Measurements from ENCODE around the gene STXBP3.

The STXBP3 gene

DNA sequence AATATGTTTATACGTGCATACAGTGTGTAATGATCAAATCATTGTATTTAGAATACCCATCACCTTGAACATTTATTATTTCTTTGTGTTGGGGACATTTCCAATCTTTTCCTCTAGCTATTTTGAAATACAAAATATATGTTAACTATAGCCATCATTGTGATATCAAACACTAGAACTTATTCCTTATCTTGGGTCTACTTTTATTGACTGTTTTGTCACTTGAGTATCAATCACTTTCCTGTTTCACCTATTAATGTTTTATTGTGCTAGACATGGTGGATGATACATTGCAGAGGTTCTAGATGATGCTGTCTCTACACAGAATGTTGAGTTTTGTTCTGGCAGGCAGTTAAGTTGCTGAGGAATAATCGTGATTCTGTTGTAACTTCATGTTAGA lies 45.9 kb downstream of the STXBP3 start:
- in situ Hi-C loops (cut with MboI; ENCODE audit: low sequenced_read_pairs) = no loop called here

DNA sequence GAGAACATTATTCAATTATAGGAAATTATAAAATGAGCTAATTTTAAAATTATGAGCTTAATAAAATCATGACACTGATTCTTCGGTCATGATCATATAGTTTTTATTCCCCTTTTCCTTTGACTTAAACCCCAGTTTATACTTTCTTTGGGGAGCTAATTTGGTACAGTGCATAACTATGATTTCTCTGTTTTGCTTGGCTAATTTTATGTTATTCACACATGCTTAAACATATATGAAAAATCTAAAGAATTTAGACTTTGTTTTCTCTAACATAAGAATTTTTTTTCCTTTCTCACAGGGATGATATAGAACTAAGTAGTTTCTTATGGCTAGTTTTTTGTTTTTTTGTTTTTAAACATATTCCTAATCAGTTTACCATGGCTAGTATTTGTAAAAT lies 52.5 kb downstream of the STXBP3 start:
- in situ Hi-C loops (cut with MboI; ENCODE audit: low sequenced_read_pairs) = no loop called here

DNA sequence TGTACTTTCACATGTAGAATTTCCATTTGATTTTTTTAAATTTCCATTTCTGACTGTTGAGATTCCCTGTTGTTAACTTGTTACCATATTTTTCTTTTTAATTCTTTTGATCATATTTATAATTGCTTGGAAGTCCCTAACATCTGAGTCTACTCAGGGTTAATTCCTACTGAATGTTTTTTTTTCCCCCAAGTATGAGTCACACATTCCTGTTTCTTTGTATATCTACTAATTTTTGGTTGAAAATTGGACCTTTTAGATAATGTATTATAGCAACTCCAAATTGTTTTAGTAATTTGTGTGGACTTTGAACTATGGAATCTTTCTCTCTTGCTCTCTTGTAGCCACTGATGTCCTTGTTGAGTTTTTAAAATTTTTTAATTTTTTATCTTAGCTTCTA lies 54.6 kb downstream of the STXBP3 start:
- in situ Hi-C loops (cut with MboI; ENCODE audit: low sequenced_read_pairs) = no loop called here

DNA sequence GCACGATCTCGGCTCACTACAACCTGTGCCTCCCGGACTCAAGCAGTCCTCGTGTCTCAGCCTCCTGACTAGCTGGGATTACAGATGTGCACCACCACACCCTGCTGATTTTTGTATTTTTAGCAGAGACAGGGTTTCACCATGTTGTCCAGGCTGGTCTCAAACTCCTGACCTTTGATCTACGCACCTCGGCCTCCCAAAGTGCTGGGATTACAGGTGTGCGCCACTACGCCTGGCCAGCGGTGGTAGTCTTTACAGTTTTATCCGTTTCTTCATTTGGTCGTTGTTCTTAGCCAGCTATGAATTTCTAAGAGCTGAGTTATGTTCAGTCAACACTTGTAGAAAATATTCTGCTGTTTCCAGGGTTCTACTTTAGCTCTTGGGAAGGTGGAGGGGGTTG lies 57.1 kb downstream of the STXBP3 start:
- in situ Hi-C loops (cut with MboI; ENCODE audit: low sequenced_read_pairs) = no loop called here

DNA sequence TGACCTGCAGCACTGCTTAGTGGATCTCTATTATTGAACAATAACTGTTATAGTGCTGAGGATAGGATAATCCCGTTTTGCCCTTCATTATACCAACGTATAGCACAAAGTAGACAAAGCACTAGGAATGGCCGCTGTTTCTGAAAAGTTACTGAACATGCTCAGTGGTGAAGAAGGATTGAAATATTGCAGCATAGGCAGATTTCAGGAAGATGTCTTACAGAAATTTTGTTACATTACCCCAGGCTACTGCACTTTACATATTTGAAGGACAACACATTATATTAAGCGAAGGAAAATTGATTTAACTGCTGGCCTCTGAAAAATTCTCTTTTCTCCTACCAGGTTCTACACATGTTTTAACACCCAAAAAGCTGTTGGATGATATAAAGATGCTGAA lies 62.0 kb downstream of the STXBP3 start:
- in situ Hi-C loops (cut with MboI; ENCODE audit: low sequenced_read_pairs) = no loop called here

DNA sequence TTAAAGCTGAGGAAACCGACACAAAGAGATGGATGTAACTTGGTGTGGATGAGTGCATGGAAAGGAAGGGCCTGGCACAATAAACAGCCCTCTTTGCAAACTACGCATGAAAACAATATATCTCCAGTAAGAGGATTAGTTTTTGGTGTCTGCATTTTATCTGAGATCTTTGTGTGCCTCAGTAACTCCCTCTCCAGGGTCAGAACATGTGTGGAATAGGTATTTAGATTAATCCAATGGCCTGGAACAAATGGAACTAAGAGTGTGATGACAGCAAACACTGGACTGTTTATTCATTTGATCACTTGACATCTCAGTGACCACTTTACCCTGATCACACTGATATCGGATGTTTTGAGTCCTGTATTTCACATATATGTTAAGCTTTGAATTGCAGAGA lies 65.1 kb downstream of the STXBP3 start:
- in situ Hi-C loops (cut with MboI; ENCODE audit: low sequenced_read_pairs) = no loop called here

DNA sequence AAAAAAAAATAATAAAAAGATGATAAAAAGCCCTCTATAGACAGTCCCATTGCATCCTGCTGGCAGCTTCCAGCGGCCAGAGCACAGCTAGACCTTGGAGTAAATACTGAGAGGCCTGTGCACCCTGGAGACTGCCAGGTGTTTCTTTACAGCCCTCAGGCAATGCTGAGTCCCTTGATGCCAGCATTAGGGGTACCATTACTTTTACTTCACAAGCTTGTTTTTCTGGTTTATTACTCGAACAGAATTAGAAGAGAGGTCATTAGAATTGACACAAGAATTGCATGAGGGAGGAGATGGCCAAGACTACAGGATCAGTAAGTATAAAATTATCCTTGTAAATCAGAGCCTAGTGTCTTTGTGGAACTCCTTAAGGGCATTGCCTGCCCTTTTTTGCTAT lies 66.9 kb downstream of the STXBP3 start:
- in situ Hi-C loops (cut with MboI; ENCODE audit: low sequenced_read_pairs) = no loop called here

DNA sequence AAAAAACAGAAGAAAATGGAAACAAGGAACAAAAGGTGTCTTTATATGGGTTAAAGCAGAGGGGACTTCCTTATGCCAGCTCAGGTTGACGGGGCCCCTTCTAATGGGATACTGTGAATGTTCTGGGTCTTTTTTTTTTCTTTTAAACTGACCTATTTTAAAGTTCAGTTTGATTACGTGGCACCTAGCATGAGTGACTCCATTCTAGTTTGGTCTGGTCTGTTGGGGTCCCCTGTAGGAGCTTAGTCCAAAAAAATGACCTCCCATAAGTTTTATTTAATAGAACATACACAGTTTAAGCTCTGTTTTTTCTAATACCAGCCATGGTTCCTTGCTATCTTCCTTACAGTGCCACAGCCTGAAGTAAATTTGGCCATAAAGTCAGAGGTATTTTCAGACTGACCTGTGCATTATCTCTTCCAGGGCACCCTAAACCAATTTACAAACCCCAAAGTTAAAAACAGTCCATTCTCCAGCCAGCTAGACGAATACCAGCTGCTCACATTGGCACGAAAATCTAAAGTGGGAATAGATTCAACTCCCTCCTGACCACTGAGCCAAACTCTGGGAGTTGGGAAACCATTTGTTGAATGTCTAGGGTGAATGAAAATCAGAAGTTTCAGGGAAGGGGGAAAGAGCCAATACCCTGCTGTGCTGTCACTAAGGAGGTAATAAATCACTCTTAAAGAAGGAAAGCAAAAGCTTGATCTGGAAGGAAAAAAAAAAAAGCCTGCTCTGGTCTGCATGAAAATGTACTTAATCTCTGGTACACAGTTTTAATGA lies 68.1 kb downstream of the STXBP3 start:
- in situ Hi-C loops (cut with MboI; ENCODE audit: low sequenced_read_pairs) = no loop called here

DNA sequence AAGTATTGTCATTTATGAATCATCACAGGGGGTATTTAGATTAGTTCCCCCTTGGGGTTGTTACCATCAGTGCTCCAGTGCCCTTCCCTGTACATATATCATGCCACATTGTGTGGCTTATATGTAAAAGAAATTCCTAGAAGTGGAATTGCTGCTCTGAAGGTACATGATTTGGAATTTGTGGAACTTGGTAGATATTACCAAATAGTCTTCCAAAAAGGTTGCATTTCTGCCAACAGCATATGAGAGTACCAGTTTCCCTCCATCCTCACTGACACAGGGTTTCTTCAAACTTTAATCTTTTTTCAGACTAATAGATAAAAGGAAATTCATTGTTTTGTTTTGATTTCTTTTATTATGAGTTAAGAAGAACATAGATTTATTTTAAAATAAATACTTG lies 69.1 kb downstream of the STXBP3 start:
- in situ Hi-C loops (cut with MboI; ENCODE audit: low sequenced_read_pairs) = no loop called here

DNA sequence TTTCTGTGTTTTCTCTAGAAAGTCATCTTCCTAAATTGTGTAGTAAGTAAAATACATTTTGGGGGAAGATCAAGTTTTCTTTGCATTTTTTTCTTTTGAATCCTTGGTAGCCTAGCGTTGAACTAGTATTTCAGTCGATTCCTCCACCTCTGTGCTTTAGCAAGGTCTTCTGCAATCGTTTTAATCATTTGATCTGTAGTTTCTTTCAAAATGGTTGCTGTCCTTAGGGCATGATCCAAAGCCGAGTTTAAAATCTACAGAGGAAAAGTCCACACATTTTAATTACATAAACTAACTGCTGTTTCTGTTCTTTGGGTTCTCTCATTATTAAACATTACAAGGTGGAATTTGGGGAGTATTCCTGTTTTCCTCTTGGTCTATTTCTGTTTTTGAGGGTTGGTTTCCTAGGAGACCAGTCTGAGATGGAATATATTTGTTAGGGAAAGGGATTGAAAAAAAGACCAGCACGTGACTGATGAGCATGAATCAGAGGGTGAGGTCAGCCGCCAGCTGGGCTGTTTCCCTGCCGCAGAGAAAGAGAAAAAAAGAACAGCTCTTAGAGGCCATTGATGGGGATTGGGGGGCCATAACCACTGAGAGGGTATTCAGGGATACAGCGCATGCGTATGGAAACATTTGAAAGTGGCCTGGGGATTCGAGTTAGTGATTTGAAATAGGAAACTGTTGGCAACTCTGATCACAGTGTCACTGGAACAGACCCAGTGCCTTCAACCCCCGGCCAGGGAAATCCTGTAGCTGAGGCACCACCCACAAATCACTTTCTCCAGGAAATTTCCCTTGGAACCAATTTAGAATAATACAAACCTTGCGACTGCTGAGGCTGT lies 69.8 kb downstream of the STXBP3 start:
- in situ Hi-C loops (cut with MboI; ENCODE audit: low sequenced_read_pairs) = no loop called here

DNA sequence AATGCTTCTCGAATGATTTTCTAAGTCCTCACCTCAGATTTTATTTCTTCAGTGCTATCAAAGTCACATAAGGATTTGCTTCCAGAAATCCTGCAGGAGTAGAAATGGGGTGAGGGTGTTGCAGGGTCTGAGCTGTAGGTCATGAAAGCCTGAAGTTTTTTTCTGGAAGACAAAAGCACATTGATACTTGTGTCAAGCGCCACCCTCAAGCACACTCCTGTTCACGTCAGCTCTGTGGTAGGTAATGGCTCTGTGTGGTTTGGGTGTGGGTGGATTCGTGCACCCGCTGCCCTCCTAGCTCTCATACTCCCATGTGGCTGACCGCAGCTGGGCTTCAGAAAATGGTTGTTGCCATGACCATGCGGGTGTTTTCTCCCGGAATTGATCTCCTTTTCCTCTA lies 70.5 kb downstream of the STXBP3 start:
- in situ Hi-C loops (cut with MboI; ENCODE audit: low sequenced_read_pairs) = no loop called here

DNA sequence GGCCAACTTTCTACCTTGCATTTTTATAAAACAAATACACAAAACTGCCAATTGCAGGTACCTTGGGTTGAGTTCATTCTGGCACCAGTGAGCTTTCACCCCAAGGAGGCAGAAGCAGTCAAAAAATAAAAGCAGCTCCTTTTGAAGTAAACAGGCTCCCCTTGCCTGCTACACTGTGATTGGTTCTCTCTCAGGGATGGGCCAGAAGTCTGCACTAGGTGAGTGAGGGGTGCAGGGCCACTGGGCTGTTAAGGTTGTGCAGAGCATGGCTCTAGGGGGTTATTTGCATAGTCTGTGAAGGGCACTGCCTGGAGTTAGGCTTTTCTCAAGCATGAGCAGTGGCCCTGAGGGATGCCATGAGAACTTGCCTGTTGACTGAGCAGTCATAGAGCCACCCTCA lies 71.3 kb downstream of the STXBP3 start:
- in situ Hi-C loops (cut with MboI; ENCODE audit: low sequenced_read_pairs) = no loop called here

DNA sequence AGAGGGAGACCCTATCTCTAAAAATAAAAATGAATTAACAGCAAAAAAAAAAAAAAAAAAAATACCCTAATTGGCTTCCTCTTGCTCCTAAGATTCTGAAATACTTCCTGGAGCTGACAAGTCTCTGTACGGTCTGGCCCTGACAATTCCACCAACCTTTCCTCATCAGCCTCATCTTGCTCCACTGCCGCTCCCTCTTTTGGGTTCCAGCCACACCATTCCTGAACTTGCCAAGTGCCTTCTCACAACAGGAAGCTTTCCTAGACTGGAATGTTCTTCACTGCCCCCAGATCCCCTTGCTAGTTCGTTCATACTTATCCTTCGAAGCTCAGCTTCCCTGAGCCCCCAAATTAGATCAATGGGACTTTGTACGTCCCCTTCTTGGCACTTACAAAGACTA lies 73.4 kb downstream of the STXBP3 start:
- in situ Hi-C loops (cut with MboI; ENCODE audit: low sequenced_read_pairs) = no loop called here

DNA sequence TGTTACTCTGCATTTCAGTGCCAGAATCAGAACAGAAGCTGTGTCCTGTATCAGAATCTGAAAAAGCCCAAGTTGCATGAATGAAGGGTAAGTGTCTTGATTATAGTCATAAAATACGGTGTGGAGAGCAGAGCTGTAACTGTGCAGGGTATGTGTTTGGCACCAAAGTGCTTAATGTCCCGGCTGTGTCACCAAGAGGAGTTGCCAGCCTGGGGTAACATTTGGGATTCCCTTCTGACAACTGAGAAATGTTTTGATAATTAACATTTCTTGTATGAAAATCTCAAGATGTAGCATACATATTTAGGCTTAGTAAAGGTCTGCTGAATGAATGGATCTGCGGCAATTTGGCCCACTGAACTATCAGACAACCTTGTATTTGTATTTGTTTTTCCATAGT lies 77.2 kb downstream of the STXBP3 start:
- in situ Hi-C loops (cut with MboI; ENCODE audit: low sequenced_read_pairs) = no loop called here

DNA sequence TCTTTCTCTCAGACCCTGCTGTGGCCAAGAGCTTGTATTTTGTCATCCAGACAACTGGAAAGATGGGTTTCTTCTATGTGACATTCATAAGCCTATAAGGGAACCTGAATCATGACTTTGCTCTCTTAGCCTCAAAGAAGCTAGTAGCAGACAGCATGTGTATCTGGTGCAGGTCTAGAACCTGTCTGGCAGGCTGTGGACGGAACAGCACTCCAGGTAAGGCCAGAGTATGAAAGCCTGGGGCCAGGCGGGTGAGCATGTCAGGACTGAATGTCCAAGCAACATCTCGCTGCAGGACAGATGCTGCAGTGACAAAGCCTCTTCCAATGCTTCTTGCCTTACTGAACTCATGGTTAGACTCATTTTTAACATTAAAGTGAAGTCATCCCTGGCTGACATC lies 77.6 kb downstream of the STXBP3 start:
- in situ Hi-C loops (cut with MboI; ENCODE audit: low sequenced_read_pairs) = no loop called here

DNA sequence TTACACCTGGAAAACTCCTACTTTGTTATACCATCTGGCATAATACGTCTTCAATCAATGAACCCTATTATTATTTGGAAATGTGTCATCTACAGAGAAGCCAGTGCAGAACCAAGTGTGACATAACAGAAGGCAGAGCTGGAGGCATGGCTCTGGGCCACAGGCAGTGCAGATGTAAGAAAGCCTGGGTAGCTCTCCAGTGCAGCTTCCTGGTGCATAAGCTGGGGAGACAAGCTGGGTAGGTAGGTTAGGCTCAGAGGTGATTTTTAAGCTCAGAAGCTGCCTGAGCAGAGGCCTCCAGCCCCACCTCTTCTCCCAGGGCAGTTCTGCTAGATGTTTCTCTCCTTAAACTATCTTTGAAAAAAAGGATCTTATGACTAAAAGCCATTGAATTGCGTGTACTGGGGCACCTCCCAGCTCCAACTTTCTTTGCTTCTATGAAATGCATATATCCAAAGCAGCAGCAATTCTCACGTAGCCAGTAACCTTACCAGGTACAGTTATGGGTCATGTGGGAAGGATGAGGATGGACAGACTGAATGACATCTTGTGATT lies 79.7 kb downstream of the STXBP3 start:
- in situ Hi-C loops (cut with MboI; ENCODE audit: low sequenced_read_pairs) = no loop called here

DNA sequence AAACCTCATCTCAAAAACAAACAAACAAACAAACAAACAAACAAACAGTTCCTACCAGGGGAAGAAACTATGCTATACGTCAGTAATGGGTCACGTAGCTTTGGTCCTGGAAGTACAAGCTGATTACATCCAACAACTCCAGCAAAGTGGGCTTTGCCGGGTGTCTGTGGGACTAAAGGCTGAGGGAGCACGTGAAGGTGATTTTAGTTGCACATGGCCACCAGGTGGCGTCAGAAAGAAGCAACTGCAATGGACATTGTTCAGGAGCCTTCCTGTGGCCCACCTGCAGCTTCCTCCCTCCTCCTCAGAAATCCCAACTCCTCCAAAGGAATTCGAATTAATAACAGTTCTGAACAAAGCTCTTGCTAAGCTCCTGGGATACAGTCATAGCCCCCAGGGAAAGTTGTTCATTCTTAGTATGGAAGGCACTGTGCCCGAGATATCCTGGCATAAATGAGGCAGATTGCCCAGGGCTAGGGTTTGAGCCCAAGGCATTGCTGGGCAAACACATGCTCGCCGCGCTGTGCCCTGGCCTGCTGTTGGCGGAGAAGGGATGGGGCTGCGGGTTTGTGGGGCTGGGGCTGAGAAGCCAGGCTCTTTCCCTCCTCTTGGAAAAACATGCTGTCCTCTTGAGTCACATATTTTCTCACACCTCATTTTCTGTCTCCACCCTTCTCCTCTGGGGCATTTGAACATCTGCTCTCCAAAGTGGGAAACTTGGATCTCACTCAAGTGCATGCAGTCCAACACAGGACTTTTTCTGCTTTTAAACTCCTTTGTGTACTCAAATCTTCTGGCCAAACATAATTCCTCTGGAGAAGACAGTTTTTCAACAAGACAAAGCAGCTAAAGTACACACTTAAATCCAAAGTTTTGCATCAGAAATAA lies 81.8 kb downstream of the STXBP3 start:
- in situ Hi-C loops (cut with MboI; ENCODE audit: low sequenced_read_pairs) = no loop called here

DNA sequence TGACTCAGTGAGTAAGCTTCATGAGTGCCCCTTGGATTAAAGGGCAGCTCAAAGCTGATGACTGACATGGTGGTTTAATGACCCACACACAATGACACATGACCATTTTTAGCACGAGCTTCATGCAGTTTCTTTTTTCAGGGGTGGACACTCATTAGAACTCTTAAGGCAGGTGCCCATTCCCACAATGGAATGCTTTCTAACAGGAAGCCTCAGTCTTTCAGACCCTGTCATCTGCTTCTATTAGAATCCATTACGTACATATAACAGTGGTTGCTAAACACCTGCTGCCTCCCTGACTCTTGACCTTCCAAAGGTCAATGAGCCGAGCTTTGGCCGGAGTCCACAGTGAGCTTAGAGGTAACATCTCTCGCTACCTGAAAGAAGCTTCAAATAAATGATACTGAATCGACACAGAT lies 83.0 kb downstream of the STXBP3 start:
- in situ Hi-C loops (cut with MboI; ENCODE audit: low sequenced_read_pairs) = no loop called here

DNA sequence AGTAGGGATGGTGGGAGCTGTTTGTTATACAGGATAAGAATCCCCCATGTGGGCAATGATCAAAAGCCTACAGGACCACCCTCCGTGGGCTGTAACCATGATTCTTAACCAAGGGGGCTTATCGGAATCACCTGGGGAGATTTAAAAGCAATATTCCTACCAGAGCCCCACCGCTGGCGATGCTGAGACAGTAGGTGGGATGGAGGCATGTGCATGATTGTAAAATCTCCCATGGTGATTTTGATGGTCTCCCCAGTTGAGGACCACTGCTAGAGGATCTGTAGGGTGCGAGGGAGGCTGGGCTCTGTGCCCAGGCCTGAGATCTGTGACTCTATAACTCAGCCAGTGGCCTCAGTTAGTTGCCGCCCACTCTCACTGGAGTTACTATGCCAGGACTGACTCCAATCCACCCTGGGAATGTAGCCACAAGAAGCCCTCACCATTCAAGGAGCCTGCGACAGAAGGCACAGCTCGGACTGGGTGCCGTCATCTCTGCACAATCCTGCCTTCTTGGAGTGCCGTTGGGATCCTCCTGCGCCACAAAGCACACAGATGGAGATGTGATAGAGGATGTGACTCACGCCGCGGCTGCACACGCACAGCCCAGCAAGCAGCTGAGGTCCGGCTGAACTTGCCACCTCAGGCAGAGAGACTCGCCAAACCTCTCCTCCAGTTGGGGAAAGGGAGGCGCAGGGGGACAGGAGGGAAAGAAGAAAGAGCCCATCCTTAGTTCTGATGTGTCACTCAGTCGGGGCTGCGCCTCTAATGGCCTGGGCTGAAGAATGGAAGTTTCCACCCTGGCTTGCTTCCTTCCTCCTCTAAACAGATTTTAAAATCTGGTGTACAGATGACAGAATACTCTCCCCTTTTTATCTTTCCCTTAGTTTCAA lies 83.9 kb downstream of the STXBP3 start:
- in situ Hi-C loops (cut with MboI; ENCODE audit: low sequenced_read_pairs) = no loop called here

DNA sequence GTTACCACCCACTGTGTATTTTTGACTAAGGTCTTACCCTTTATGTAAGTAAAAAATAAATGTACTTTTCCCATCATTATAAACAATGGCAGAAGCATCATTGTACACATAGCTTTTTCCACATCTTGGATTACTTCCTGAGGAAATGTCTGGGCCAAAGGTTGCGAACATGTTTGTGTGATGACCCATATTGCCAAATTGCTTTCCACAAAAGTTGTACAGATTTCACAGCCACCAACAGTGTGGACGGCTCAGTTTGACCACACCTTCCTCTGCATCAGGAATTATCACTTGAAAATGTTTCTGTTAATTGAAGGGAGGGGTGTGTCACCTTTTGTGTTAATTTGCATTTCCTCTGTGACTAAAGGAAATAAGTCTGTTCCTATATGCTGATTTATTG lies 84.8 kb downstream of the STXBP3 start:
- in situ Hi-C loops (cut with MboI; ENCODE audit: low sequenced_read_pairs) = no loop called here

Measured in HL-60/S4 treated with phorbol 12-myristate 13-acetate at 8.2 ng/mL for 4 days and 3 days (cell line).